DOHH2 (cell line): Measurements from ENCODE around the gene CXXC5.

Experiments
- CTCF ChIP-seq: fragments of 200-600 bp; sonication (generic); IDR thresholded peaks from one replicate; pipeline ENCODE4 v1.5.1; 2014; ENCODE audit warnings: antibody characterized with exemption, mild to moderate bottlenecking, low read depth, low read length; ENCODE audit not compliant: poor library complexity, severe bottlenecking
- EZH2phosphoT487 ChIP-seq: fragments of 200-600 bp; sonication (generic); IDR thresholded peaks from 2 replicates; pipeline ENCODE4 v1.6.1; 2017; ENCODE audit warnings: borderline replicate concordance, mild to moderate bottlenecking, antibody characterized with exemption, low read length, moderate library complexity, mixed read lengths

GRCh38 chr5:139733010-139733688 is 85.0 kb downstream of the CXXC5 start:
- TF ChIP-seq CTCF: no peak
- no peak for TF ChIP-seq EZH2phosphoT487
